SK-N-SH treated with all-trans-retinoic acid at 6 μM for 48 hours (cell line): Measurements from ENCODE around the gene KCNJ1.

Experiments used
- ATAC-seq: fragments of 200-7000 bp; cut with Tn5 transposase; 3 replicates; pipeline ENCODE4 v1.9.1; 2020; ENCODE audit warnings: mild to moderate bottlenecking, moderate library complexity
- ARNTL ChIP-seq: fragments of 450-650 bp; formaldehyde crosslinking; IDR thresholded peaks from 2 replicates; pipeline ENCODE4 v1.5.0; 2020; ENCODE audit warnings: low read depth, mild to moderate bottlenecking, moderate library complexity, borderline replicate concordance
- BACH2 ChIP-seq: fragments of 250-450 bp; sonication (Bioruptor Pico); IDR thresholded peaks from 2 replicates; pipeline ENCODE4 v1.9.0; 2021; ENCODE audit warnings: mild to moderate bottlenecking, borderline replicate concordance
- CREB5 ChIP-seq: fragments of 250-450 bp; sonication (Bioruptor Pico); IDR thresholded peaks from 2 replicates; pipeline ENCODE4 v1.5.1; 2020; ENCODE audit warnings: low read depth, mild to moderate bottlenecking, moderate library complexity
- CSDC2 ChIP-seq: fragments of 250-450 bp; sonication (Bioruptor Pico); IDR thresholded peaks from 2 replicates; pipeline ENCODE4 v1.5.0; 2020; ENCODE audit warnings: mild to moderate bottlenecking, moderate library complexity
- ESRRG ChIP-seq: fragments of 250-450 bp; sonication (Bioruptor Pico); IDR thresholded peaks from 2 replicates; pipeline ENCODE4 v1.6.1; 2021; ENCODE audit warnings: mild to moderate bottlenecking
- GLIS3 ChIP-seq: fragments of 250-450 bp; sonication (Bioruptor Pico); IDR thresholded peaks from 2 replicates; pipeline ENCODE4 v1.5.0; 2020; ENCODE audit warnings: mild to moderate bottlenecking, moderate library complexity
- ISL1 ChIP-seq: fragments of 250-450 bp; sonication (Bioruptor Pico); IDR thresholded peaks from 2 replicates; pipeline ENCODE4 v2.1.2; 2022; ENCODE audit warnings: mild to moderate bottlenecking, moderate library complexity
- OSR1 ChIP-seq: fragments of 250-450 bp; sonication (Bioruptor Pico); IDR thresholded peaks from 2 replicates; pipeline ENCODE4 v1.8.0; 2022; ENCODE audit warnings: moderate library complexity, mild to moderate bottlenecking, inconsistent platforms
- POU6F1 ChIP-seq: fragments of 250-450 bp; sonication (Bioruptor Pico); IDR thresholded peaks from 2 replicates; pipeline ENCODE4 v1.8.0; 2021; ENCODE audit warnings: low read depth, mild to moderate bottlenecking, moderate library complexity, borderline replicate concordance
- PPARA ChIP-seq: fragments of 250-450 bp; sonication (Bioruptor Pico); IDR thresholded peaks from 2 replicates; pipeline ENCODE4 v1.5.0; 2020; ENCODE audit warnings: mild to moderate bottlenecking, borderline replicate concordance
- RARB ChIP-seq: fragments of 250-450 bp; sonication (Bioruptor Pico); IDR thresholded peaks from 2 replicates; pipeline ENCODE4 v1.8.0; 2021; ENCODE audit warnings: mild to moderate bottlenecking, moderate library complexity
- SNAI2 ChIP-seq: fragments of 250-450 bp; sonication (Bioruptor Pico); IDR thresholded peaks from 2 replicates; pipeline ENCODE4 v1.5.0; 2020; ENCODE audit warnings: mild to moderate bottlenecking, moderate library complexity
- TCF4 ChIP-seq: fragments of 250-450 bp; sonication (Bioruptor Pico); IDR thresholded peaks from 2 replicates; pipeline ENCODE4 v1.8.0; 2021; ENCODE audit warnings: mild to moderate bottlenecking, moderate library complexity, borderline replicate concordance
- TOX ChIP-seq: fragments of 250-450 bp; sonication (Bioruptor Pico); IDR thresholded peaks from 2 replicates; pipeline ENCODE4 v1.8.0; 2021; ENCODE audit warnings: mild to moderate bottlenecking, moderate library complexity, borderline replicate concordance
- ZC3H10 ChIP-seq: fragments of 250-450 bp; sonication (Bioruptor Pico); IDR thresholded peaks from 2 replicates; pipeline ENCODE4 v1.5.1; 2021; ENCODE audit warnings: mild to moderate bottlenecking, moderate library complexity
- ZFP3 ChIP-seq: fragments of 250-450 bp; sonication (Bioruptor Pico); IDR thresholded peaks from 2 replicates; pipeline ENCODE4 v1.5.0; 2020; ENCODE audit warnings: mild to moderate bottlenecking, moderate library complexity
- ZFP30 ChIP-seq: fragments of 450-650 bp; formaldehyde crosslinking; IDR thresholded peaks from 2 replicates; pipeline ENCODE4 v1.5.0; 2022; ENCODE audit warnings: mild to moderate bottlenecking, moderate library complexity
- ZNF565 ChIP-seq: fragments of 450-650 bp; formaldehyde crosslinking; conservative IDR thresholded peaks from 2 replicates; pipeline ENCODE4 v1.5.0; 2020; ENCODE audit warnings: low read depth, mild to moderate bottlenecking, moderate library complexity
- ZNF70 ChIP-seq: fragments of 450-650 bp; formaldehyde crosslinking; IDR thresholded peaks from 2 replicates; pipeline ENCODE4 v1.5.0; 2020; ENCODE audit warnings: mild to moderate bottlenecking, moderate library complexity
- ZNF8 ChIP-seq: fragments of 450-650 bp; formaldehyde crosslinking; IDR thresholded peaks from 2 replicates; pipeline ENCODE4 v1.5.0; 2020; ENCODE audit warnings: mild to moderate bottlenecking, moderate library complexity
- TF ChIP-seq, protein P1 (sequence below): fragments of 250-450 bp; sonication (Bioruptor Pico); IDR thresholded peaks from 2 replicates; pipeline ENCODE4 v1.5.0; 2020; ENCODE audit warnings: mild to moderate bottlenecking, moderate library complexity
- TF ChIP-seq, protein P2 (sequence below): fragments of 250-450 bp; sonication (Bioruptor Pico); IDR thresholded peaks from 2 replicates; pipeline ENCODE4 v1.8.0; 2020; ENCODE audit warnings: mild to moderate bottlenecking, moderate library complexity, borderline replicate concordance
- TF ChIP-seq, protein P3 (sequence below): fragments of 250-450 bp; sonication (Bioruptor Pico); IDR thresholded peaks from 2 replicates; pipeline ENCODE4 v1.5.1; 2021; ENCODE audit warnings: mild to moderate bottlenecking, moderate library complexity

The KCNJ1 gene

GRCh38 chr11:128913806-128914205 is 46.7 kb upstream of the KCNJ1 start:
- ATAC-seq = no peak
- TF ChIP-seq ESRRG (CRISPR knock-in tag) = no peak
- TF ChIP-seq, protein P1, sequence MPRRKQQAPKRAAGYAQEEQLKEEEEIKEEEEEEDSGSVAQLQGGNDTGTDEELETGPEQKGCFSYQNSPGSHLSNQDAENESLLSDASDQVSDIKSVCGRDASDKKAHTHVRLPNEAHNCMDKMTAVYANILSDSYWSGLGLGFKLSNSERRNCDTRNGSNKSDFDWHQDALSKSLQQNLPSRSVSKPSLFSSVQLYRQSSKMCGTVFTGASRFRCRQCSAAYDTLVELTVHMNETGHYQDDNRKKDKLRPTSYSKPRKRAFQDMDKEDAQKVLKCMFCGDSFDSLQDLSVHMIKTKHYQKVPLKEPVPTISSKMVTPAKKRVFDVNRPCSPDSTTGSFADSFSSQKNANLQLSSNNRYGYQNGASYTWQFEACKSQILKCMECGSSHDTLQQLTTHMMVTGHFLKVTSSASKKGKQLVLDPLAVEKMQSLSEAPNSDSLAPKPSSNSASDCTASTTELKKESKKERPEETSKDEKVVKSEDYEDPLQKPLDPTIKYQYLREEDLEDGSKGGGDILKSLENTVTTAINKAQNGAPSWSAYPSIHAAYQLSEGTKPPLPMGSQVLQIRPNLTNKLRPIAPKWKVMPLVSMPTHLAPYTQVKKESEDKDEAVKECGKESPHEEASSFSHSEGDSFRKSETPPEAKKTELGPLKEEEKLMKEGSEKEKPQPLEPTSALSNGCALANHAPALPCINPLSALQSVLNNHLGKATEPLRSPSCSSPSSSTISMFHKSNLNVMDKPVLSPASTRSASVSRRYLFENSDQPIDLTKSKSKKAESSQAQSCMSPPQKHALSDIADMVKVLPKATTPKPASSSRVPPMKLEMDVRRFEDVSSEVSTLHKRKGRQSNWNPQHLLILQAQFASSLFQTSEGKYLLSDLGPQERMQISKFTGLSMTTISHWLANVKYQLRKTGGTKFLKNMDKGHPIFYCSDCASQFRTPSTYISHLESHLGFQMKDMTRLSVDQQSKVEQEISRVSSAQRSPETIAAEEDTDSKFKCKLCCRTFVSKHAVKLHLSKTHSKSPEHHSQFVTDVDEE (CRISPR knock-in tag) = no peak
- no peak for TF ChIP-seq CSDC2 (CRISPR knock-in tag)
- no peak for TF ChIP-seq TCF4 (CRISPR knock-in tag)
- TF ChIP-seq, protein P2, sequence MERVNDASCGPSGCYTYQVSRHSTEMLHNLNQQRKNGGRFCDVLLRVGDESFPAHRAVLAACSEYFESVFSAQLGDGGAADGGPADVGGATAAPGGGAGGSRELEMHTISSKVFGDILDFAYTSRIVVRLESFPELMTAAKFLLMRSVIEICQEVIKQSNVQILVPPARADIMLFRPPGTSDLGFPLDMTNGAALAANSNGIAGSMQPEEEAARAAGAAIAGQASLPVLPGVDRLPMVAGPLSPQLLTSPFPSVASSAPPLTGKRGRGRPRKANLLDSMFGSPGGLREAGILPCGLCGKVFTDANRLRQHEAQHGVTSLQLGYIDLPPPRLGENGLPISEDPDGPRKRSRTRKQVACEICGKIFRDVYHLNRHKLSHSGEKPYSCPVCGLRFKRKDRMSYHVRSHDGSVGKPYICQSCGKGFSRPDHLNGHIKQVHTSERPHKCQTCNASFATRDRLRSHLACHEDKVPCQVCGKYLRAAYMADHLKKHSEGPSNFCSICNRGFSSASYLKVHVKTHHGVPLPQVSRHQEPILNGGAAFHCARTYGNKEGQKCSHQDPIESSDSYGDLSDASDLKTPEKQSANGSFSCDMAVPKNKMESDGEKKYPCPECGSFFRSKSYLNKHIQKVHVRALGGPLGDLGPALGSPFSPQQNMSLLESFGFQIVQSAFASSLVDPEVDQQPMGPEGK (CRISPR knock-in tag) = no peak
- no peak for TF ChIP-seq ZNF70
- TF ChIP-seq PPARA (CRISPR knock-in tag) = no peak
- no peak for TF ChIP-seq ARNTL (CRISPR knock-in tag)
- TF ChIP-seq RARB (CRISPR knock-in tag) = no peak
- TF ChIP-seq ZFP30 (CRISPR knock-in tag) = no peak
- no peak for TF ChIP-seq ZNF565 (CRISPR knock-in tag)
- no peak for TF ChIP-seq BACH2 (CRISPR knock-in tag)
- TF ChIP-seq, protein P3, sequence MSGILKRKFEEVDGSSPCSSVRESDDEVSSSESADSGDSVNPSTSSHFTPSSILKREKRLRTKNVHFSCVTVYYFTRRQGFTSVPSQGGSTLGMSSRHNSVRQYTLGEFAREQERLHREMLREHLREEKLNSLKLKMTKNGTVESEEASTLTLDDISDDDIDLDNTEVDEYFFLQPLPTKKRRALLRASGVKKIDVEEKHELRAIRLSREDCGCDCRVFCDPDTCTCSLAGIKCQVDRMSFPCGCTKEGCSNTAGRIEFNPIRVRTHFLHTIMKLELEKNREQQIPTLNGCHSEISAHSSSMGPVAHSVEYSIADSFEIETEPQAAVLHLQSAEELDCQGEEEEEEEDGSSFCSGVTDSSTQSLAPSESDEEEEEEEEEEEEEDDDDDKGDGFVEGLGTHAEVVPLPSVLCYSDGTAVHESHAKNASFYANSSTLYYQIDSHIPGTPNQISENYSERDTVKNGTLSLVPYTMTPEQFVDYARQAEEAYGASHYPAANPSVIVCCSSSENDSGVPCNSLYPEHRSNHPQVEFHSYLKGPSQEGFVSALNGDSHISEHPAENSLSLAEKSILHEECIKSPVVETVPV (CRISPR knock-in tag) = no peak

- TF ChIP-seq, protein P3 (CRISPR knock-in tag) = no peak
- no peak for TF ChIP-seq ZC3H10 (CRISPR knock-in tag)
- TF ChIP-seq GLIS3 (CRISPR knock-in tag) = no peak
- TF ChIP-seq PPARA (CRISPR knock-in tag) = no peak
- no peak for TF ChIP-seq RARB (CRISPR knock-in tag)
- TF ChIP-seq ZFP3 = no peak
- TF ChIP-seq SNAI2 = no peak
- TF ChIP-seq POU6F1 = no peak
- no peak for TF ChIP-seq ISL1 (CRISPR knock-in tag)
- TF ChIP-seq, protein P1 (CRISPR knock-in tag) = no peak
- TF ChIP-seq, protein P2 (CRISPR knock-in tag) = no peak
- no peak for TF ChIP-seq ARNTL (CRISPR knock-in tag)
- no peak for TF ChIP-seq ZNF8 (CRISPR knock-in tag)
- TF ChIP-seq OSR1 (CRISPR knock-in tag) = no peak
- no peak for TF ChIP-seq TOX (CRISPR knock-in tag)
- TF ChIP-seq CREB5 (CRISPR knock-in tag) = no peak
- no peak for TF ChIP-seq ZFP30 (CRISPR knock-in tag)
- no peak for TF ChIP-seq BACH2 (CRISPR knock-in tag)
- no peak for ATAC-seq
These were observed 44.6 kb upstream of the KCNJ1 start for GRCh38 chr11:128911701-128912100.
